HG03135 (cell line): Measurements from ENCODE around the gene TBC1D16.

Experiments used
- ATAC-seq: cut with Tn5 transposase; IDR thresholded peaks from one replicate; pipeline ENCODE4 v1.9.1; 2021; ENCODE audit warnings: mild to moderate bottlenecking, moderate library complexity; ENCODE audit not compliant: unreplicated experiment

Gene TBC1D16

GRCh38 chr17:79954281-79955166 is 81.1 kb downstream of the TBC1D16 start:
- ATAC-seq: no peak

- ATAC-seq: no peak
Observed at GRCh38 chr17:79953335-79953734, 82.3 kb downstream of the TBC1D16 start.

- no peak for ATAC-seq
Observed at GRCh38 chr17:79952901-79953300, 82.8 kb downstream of the TBC1D16 start.

GRCh38 chr17:79952265-79952877 is 83.3 kb downstream of the TBC1D16 start:
- no peak for ATAC-seq

- no peak for ATAC-seq
Observed at GRCh38 chr17:79951361-79952264, 84.1 kb downstream of the TBC1D16 start.

GRCh38 chr17:79950751-79951150 is 84.9 kb downstream of the TBC1D16 start:
- no peak for ATAC-seq

- ATAC-seq: no peak
Observed at GRCh38 chr17:79950306-79950705, 85.4 kb downstream of the TBC1D16 start.

- ATAC-seq: no peak
Observed at GRCh38 chr17:79949656-79950209, 85.9 kb downstream of the TBC1D16 start.

- ATAC-seq: no peak
Observed at GRCh38 chr17:79948945-79949655, 86.6 kb downstream of the TBC1D16 start.

GRCh38 chr17:79948406-79948944 is 87.2 kb downstream of the TBC1D16 start:
- ATAC-seq: no peak

- no peak for ATAC-seq
Observed at GRCh38 chr17:79947351-79948031, 88.2 kb downstream of the TBC1D16 start.

- no peak for ATAC-seq
Observed at GRCh38 chr17:79946352-79947231, 89.1 kb downstream of the TBC1D16 start.

- no peak for ATAC-seq
Observed at GRCh38 chr17:79945591-79946255, 89.9 kb downstream of the TBC1D16 start.

- no peak for ATAC-seq
Observed at GRCh38 chr17:79944821-79945391, 90.8 kb downstream of the TBC1D16 start.

- no peak for ATAC-seq
Observed at GRCh38 chr17:79944251-79944812, 91.3 kb downstream of the TBC1D16 start.

- ATAC-seq: no peak
Observed at GRCh38 chr17:79943347-79944241, 92.1 kb downstream of the TBC1D16 start.
